Head of caudate nucleus (tissue), 42 donors: Measurements from ENCODE around the gene DOLPP1.

Experiments used
- DNase-seq, 42 donors: peaks; one replicate each; pipeline versions ENCODE4 v3.0.0 to v3.0.0-alpha.2; 2020 to 2021; ENCODE audit warnings: mixed read lengths in 7 of 42
- intact Hi-C: fragments of 100-400 bp; cut with DNase I; formaldehyde crosslinking; loops from one replicate; pipeline ENCODE4 v1.15.0; 2022

DOLPP1 gene

GRCh38 chr9:129080298-129080600 is 662 bp upstream of the DOLPP1 start:
- DNase-seq = no peak
- intact Hi-C loops = no loop called here

- DNase-seq = peak in 15 of 42 donors; percentile 15 to 59 (median 28)
- intact Hi-C loops = no loop called here
Measured at GRCh38 chr9:129081388-129081904, 535 bp downstream of the DOLPP1 start.

GRCh38 chr9:129084087-129084486 is 3.2 kb downstream of the DOLPP1 start:
- intact Hi-C loops = no loop called here
- no peak for DNase-seq

GRCh38 chr9:129089246-129089645 is 8.3 kb downstream of the DOLPP1 start:
- intact Hi-C loops = no loop called here
- no peak for DNase-seq

- intact Hi-C loops = no loop called here
- no peak for DNase-seq
Measured at GRCh38 chr9:129093602-129094386, 12.9 kb downstream of the DOLPP1 start.

- DNase-seq = no peak
- intact Hi-C loops = no loop called here
Measured at GRCh38 chr9:129094387-129095169, 13.7 kb downstream of the DOLPP1 start.

- no peak for DNase-seq
- intact Hi-C loops = no loop called here
Measured at GRCh38 chr9:129095170-129095667, 14.3 kb downstream of the DOLPP1 start.

GRCh38 chr9:129095908-129096307 is 15.0 kb downstream of the DOLPP1 start:
- intact Hi-C loops = no loop called here
- no peak for DNase-seq

- intact Hi-C loops = no loop called here
- no peak for DNase-seq
Measured at GRCh38 chr9:129097671-129098306, 16.9 kb downstream of the DOLPP1 start.

GRCh38 chr9:129098328-129098727 is 17.4 kb downstream of the DOLPP1 start:
- intact Hi-C loops = no loop called here
- DNase-seq = no peak

GRCh38 chr9:129100383-129101169 is 19.7 kb downstream of the DOLPP1 start:
- DNase-seq = no peak
- intact Hi-C loops = no loop called here

- intact Hi-C loops = no loop called here
- DNase-seq = no peak
Measured at GRCh38 chr9:129101279-129101678, 20.4 kb downstream of the DOLPP1 start.

- no peak for DNase-seq
- intact Hi-C loops = loop anchor here (2.0 kb wide), 1 partner anchor 19 kb away; no protein-coding TSS in a partner anchor
Measured at GRCh38 chr9:129102095-129102525, 21.2 kb downstream of the DOLPP1 start.

GRCh38 chr9:129102791-129103594 is 22.1 kb downstream of the DOLPP1 start:
- DNase-seq = peak in 39 of 42 donors; percentile 22 to 80 (median 56)
- intact Hi-C loops = loop anchor here (2.0 kb wide), 1 partner anchor 20 kb away; no protein-coding TSS in a partner anchor

GRCh38 chr9:129103595-129103965 is 22.7 kb downstream of the DOLPP1 start:
- intact Hi-C loops = loop anchor here (2.0 kb wide), 1 partner anchor 21 kb away; no protein-coding TSS in a partner anchor

GRCh38 chr9:129104051-129104450 is 23.1 kb downstream of the DOLPP1 start:
- no peak for DNase-seq
- intact Hi-C loops = no loop called here

More at GRCh38 chr9:129103595-129103965, 22.7 kb downstream of the DOLPP1 start:
- no peak for DNase-seq

GRCh38 chr9:129105857-129106694 is 25.2 kb downstream of the DOLPP1 start:
- DNase-seq = no peak
- intact Hi-C loops = no loop called here
